Nephron progenitor cell (in vitro differentiated cells): ENCODE results near the gene HCFC2.

Experiments
- DNase-seq: peaks from one replicate; pipeline ENCODE4 v3.0.0; 2021
- H3K27ac Mint-ChIP-seq: 2 replicates; pipeline ENCODE4 v1.8.0; 2021; ENCODE audit warnings: mild to moderate bottlenecking, moderate library complexity, mixed read lengths
- H3K27me3 Mint-ChIP-seq: 2 replicates; pipeline ENCODE4 v1.8.0; 2021; ENCODE audit warnings: mild to moderate bottlenecking, low read depth, mixed read lengths; ENCODE audit not compliant: poor library complexity
- H3K36me3 Mint-ChIP-seq: 2 replicates; pipeline ENCODE4 v1.8.0; 2021; ENCODE audit warnings: low read depth, mixed read lengths
- H3K4me1 Mint-ChIP-seq: 2 replicates; pipeline ENCODE4 v1.8.0; 2021; ENCODE audit warnings: mixed read lengths
- H3K4me3 Mint-ChIP-seq: 2 replicates; pipeline ENCODE4 v1.8.0; 2021; ENCODE audit warnings: mild to moderate bottlenecking, moderate library complexity, mixed read lengths
- H3K9me3 Mint-ChIP-seq: 2 replicates; pipeline ENCODE4 v1.8.0; 2021; ENCODE audit warnings: mild to moderate bottlenecking, moderate library complexity, mixed read lengths
- TF ChIP-seq, protein P1 (sequence below): fragments of 200-600 bp; sonication (generic); IDR thresholded peaks from 2 replicates; pipeline ENCODE4 v1.5.0; 2021; ENCODE audit warnings: antibody characterized with exemption

The HCFC2 gene

DNA sequence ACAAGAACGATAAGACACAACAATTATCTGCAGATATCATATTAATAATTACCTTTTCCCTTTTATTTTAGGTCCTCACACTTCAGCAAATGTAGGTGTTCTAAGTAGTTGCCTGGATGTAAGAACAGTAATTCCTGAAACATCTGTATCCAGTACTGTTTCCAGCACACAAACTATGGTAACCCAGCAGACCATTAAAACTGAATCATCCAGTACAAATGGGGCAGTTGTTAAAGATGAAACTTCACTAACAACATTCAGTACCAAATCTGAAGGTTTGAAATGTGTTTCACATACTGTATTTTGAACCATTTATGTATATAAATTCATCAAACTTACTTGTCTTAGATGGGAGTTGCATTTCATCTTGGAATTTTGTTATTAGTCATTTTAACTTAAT, 31.0 kb downstream of the HCFC2 start:
- TF ChIP-seq, protein P1, sequence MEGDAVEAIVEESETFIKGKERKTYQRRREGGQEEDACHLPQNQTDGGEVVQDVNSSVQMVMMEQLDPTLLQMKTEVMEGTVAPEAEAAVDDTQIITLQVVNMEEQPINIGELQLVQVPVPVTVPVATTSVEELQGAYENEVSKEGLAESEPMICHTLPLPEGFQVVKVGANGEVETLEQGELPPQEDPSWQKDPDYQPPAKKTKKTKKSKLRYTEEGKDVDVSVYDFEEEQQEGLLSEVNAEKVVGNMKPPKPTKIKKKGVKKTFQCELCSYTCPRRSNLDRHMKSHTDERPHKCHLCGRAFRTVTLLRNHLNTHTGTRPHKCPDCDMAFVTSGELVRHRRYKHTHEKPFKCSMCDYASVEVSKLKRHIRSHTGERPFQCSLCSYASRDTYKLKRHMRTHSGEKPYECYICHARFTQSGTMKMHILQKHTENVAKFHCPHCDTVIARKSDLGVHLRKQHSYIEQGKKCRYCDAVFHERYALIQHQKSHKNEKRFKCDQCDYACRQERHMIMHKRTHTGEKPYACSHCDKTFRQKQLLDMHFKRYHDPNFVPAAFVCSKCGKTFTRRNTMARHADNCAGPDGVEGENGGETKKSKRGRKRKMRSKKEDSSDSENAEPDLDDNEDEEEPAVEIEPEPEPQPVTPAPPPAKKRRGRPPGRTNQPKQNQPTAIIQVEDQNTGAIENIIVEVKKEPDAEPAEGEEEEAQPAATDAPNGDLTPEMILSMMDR: no peak
- Mint-ChIP-seq H3K4me1 (peaks cover 4% of the 10 kb centered on the region), H3K4me3 (no peak overlapping the region), H3K27me3 (no peaks in the 10 kb centered on the region), H3K27ac (no peak overlapping the region), H3K9me3 (no peaks in the 10 kb centered on the region), H3K36me3 (peaks cover 25% of the 10 kb centered on the region)
- no peak for DNase-seq

DNA sequence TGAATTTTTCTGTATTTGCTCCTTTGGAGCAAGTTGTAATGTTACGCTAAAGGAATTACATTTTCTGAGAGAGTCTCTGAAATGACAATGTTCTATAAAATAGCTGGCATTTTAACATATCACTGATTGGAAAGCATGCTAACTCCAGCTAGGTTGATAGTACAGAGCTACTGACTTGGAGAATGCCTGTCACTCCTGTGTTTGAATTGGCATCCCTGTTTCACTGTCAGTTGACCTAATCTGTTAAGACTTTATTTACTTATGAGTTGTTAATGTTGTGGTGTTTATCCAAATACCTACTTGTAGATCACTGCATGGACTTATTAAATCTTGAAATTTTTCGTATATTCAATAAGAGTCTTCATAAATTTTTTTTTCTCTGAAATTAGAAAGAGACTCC, 33.6 kb downstream of the HCFC2 start:
- no peak for DNase-seq
- H3K4me3 Mint-ChIP-seq: no peak overlapping the region
- TF ChIP-seq, protein P1: no peak
- H3K4me1 Mint-ChIP-seq: no peaks in the 10 kb centered on the region
- H3K27me3 Mint-ChIP-seq: no peaks in the 10 kb centered on the region
- no peaks in the 10 kb centered on the region for H3K9me3 Mint-ChIP-seq
- H3K27ac Mint-ChIP-seq: no peak overlapping the region
- peaks cover 34% of the 10 kb centered on the region for H3K36me3 Mint-ChIP-seq

DNA sequence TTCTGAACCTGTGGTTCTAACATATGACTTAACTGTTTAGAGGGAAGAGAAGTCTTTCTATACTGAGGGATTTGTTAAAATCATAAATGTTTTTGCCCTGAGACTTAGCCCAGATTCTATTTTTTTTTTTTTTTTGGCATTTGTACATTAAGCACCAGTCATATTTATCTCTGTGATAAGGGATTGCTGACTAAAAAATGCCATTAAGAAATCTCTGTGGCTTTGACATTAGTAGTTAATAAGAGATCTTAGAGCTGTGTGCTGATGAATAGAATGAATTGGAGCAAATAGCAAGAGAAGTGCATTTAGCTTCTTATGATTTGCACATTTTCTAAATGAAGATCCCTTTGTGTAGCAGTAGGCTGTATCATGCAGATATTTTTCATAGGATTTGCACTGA, 41.1 kb downstream of the HCFC2 start:
- H3K27ac Mint-ChIP-seq: no peak overlapping the region
- no peaks in the 10 kb centered on the region for H3K9me3 Mint-ChIP-seq
- TF ChIP-seq, protein P1: no peak

DNA sequence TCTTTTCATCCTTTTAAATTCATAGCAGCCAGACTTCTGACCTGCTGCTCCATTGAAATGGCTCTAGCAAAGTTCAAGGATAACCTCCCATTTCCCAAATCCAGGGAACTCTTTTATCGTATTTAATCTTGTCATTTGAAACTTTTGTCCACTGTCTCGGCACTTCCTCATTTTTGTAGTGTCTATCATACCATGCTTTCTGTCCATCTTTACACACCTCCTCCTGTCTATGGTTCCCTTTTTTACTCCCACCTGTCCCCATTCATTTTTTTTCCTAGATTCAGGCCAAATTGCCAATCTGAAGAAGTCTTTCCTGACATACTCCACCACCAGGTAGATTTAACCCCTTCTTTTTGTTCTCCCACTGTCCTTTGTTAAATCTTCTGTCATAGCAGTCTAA, 42.6 kb downstream of the HCFC2 start:
- H3K4me1 Mint-ChIP-seq: no peaks in the 10 kb centered on the region
- H3K36me3 Mint-ChIP-seq: peaks cover 7% of the 10 kb centered on the region
- TF ChIP-seq, protein P1: no peak
- no peaks in the 10 kb centered on the region for H3K27me3 Mint-ChIP-seq
- H3K9me3 Mint-ChIP-seq: no peaks in the 10 kb centered on the region
- H3K27ac Mint-ChIP-seq: no peak overlapping the region
- DNase-seq: no peak
- no peak overlapping the region for H3K4me3 Mint-ChIP-seq

More for the DNA sequence above, 41.1 kb downstream of the HCFC2 start:
- Mint-ChIP-seq H3K36me3 (peaks cover 13% of the 10 kb centered on the region), H3K4me1 (no peaks in the 10 kb centered on the region), H3K27me3 (no peaks in the 10 kb centered on the region), H3K4me3 (no peak overlapping the region)
- no peak for DNase-seq

DNA sequence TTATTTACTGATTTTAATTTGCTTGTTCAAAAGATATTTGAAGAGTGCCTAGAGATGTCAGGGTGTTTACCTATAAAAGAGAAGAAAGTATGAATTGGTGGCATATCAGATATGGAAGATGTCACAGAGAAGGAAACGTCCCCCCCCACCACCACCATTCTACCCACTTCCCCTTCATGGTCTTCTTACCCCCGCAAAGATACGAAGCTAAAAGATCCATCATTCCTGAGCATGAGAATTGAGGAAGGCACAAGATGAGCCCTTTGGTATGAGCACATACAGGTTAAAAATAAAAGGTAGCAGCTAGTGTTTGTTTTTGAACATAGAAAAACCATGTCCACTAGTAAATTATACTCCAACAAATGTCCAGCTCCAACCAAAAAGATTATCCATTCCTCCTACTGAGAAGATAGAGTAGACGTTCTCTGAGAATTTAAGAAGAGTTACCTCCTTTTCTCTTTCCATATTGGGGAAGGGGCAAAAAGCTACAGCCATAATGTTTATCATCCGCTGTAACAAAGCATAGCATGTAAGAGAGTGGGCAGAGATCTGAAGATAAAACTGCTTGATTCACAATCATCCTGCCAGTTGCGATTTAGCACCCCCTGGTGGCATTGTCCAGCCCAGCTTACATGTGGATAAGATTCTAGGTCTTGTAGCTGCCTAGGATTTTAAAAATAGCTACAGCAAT, 44.6 kb downstream of the HCFC2 start:
- no peaks in the 10 kb centered on the region for H3K27me3 Mint-ChIP-seq
- no peaks in the 10 kb centered on the region for H3K9me3 Mint-ChIP-seq
- no peaks in the 10 kb centered on the region for H3K36me3 Mint-ChIP-seq
- H3K27ac Mint-ChIP-seq: no peak overlapping the region
- H3K4me3 Mint-ChIP-seq: no peak overlapping the region
- peak; percentile 89 for DNase-seq
- TF ChIP-seq, protein P1: peak; percentile 84
- H3K4me1 Mint-ChIP-seq: no peaks in the 10 kb centered on the region
